Fibroblast of the aortic adventitia (primary cell): ENCODE data around the gene TGM6. TPM values are rescaled to one million over a fixed set of nuclear protein-coding genes. Genes with fewer than 3 reads are reported as not detected.

Experiments used
- DNase-seq: peaks from one replicate; pipeline ENCODE4 v3.0.0-alpha.2; 2010; ENCODE audit warnings: low read depth
- H3K4me3 ChIP-seq: 2 replicates; pipeline ENCODE4 v1.5.1; 2011; ENCODE audit warnings: low read depth, mild to moderate bottlenecking, control low read depth, low read length, moderate library complexity
- CTCF ChIP-seq: IDR thresholded peaks from 2 replicates; pipeline ENCODE4 v1.5.1; 2011; ENCODE audit warnings: mild to moderate bottlenecking, low read length, control low read depth, inconsistent platforms; ENCODE audit not compliant: insufficient read depth
- small RNA-seq: library from RNA; depleted of rRNA; stranded (forward); fragments of <200 nt; gene quantifications from one replicate; pipeline ENCODE3, GENCODE V24; 2012
- total RNA-seq: library from RNA; depleted of rRNA; stranded (reverse); fragments of >200 nt; gene quantifications from 2 replicates; pipeline ENCODE4 v1.2.3, GENCODE V29; 2012; ENCODE audit warnings: low replicate concordance

The TGM6 gene
- total RNA-seq, 1 donor, result not detected

GRCh38 chr20:2475850-2476741 is 95.4 kb downstream of the TGM6 start:
- no peak for DNase-seq

GRCh38 chr20:2476742-2477615 is 96.3 kb downstream of the TGM6 start:
- TF ChIP-seq CTCF, result no peak
- no peak overlapping the region for H3K4me3 ChIP-seq
- DNase-seq, result no peak

More at GRCh38 chr20:2475850-2476741, 95.4 kb downstream of the TGM6 start:
- TF ChIP-seq CTCF, result no peak
- H3K4me3 ChIP-seq, result no peak overlapping the region

- no peak for DNase-seq
- no peak for TF ChIP-seq CTCF
These were observed 99.7 kb downstream of the TGM6 start for GRCh38 chr20:2480381-2480780.

More at GRCh38 chr20:2480381-2480780, 99.7 kb downstream of the TGM6 start:
- H3K4me3 ChIP-seq, result no peak overlapping the region

Small RNAs within 50 kb of the gene (small RNA-seq; reads per million reads assigned to genes)
- gene RF00019, result not detected

Other genes starting within 250 kb of the TGM6 start
- gene TGM3, start 84.9 kb upstream of the TGM6 start, total RNA-seq, result 0.08 TPM in 1 of 2 replicates, not detected in the other
- gene SNRPB, start 89.9 kb downstream of the TGM6 start, total RNA-seq, result 47.6 and 86.5 TPM in 2 replicates
- gene ZNF343, start 128.0 kb downstream of the TGM6 start, total RNA-seq, result 9.7 and 45.2 TPM in 2 replicates
- not detected in 2 replicates for gene TMC2, start 155.7 kb downstream of the TGM6 start, total RNA-seq